ENCODE data around the gene IL18BP.

- TF ChIP-seq CTCF (IDR thresholded peaks at IDR 0.05; ENCODE audit: low read depth, low read length, poor library complexity, severe bottlenecking) (no peak), EZH2phosphoT487 (IDR thresholded peaks at IDR 0.05; ENCODE audit: borderline replicate concordance, low read length) (no peak)
Observed at GRCh38 chr11:71990701-71991100, 8.0 kb upstream of the IL18BP start.

All from DOHH2 (cell line).